Dermis blood vessel endothelial cell (primary cell): ENCODE data around the gene ASGR2. TPM values are rescaled to one million over a fixed set of nuclear protein-coding genes. Genes with fewer than 3 reads are reported as not detected.
"Not testable (repeated sequence)": the region's sequence is repeated elsewhere in the genome, so short reads cannot be mapped to it uniquely, and the experiment has no call there.

Experiments
- DNase-seq: peaks from one replicate; pipeline ENCODE4 v3.0.0; 2010
- total RNA-seq: library from RNA; depleted of rRNA; stranded (reverse); fragments of >200 nt; gene quantifications from 2 replicates; pipeline ENCODE4 v1.2.3, GENCODE V29; 2014

Gene ASGR2
- total RNA-seq, 1 donor from 2014 or later, result not detected

GRCh38 chr17:7124923-7125322, 10.3 kb upstream of the ASGR2 start:
- no peak for DNase-seq

- no peak for DNase-seq
Observed at GRCh38 chr17:7123844-7124243, 9.2 kb upstream of the ASGR2 start.

- peak; percentile 43 for DNase-seq
Observed at GRCh38 chr17:7122381-7122780, 7.8 kb upstream of the ASGR2 start.

- DNase-seq, result not testable (repeated sequence)
Observed at GRCh38 chr17:7120635-7121034, 6.0 kb upstream of the ASGR2 start.

GRCh38 chr17:7120123-7120522, 5.5 kb upstream of the ASGR2 start:
- DNase-seq, result no peak

GRCh38 chr17:7119314-7119713, 4.7 kb upstream of the ASGR2 start:
- DNase-seq, result no peak

GRCh38 chr17:7114875-7115614, 423 bp upstream of the ASGR2 start:
- DNase-seq, result no peak

GRCh38 chr17:7113273-7114071, 1.1 kb downstream of the ASGR2 start:
- DNase-seq, result no peak

GRCh38 chr17:7112510-7113108, 2.0 kb downstream of the ASGR2 start:
- no peak for DNase-seq

GRCh38 chr17:7111784-7112509, 2.7 kb downstream of the ASGR2 start:
- DNase-seq, result no peak

- DNase-seq, result no peak
Observed at GRCh38 chr17:7110617-7111306, 3.9 kb downstream of the ASGR2 start.

GRCh38 chr17:7109461-7110322, 4.9 kb downstream of the ASGR2 start:
- DNase-seq, result no peak

- no peak for DNase-seq
Observed at GRCh38 chr17:7108981-7109380, 5.6 kb downstream of the ASGR2 start.

GRCh38 chr17:7108560-7108925, 6.1 kb downstream of the ASGR2 start:
- DNase-seq, result no peak

GRCh38 chr17:7107795-7108559, 6.6 kb downstream of the ASGR2 start:
- DNase-seq, result no peak

GRCh38 chr17:7107012-7107754, 7.4 kb downstream of the ASGR2 start:
- no peak for DNase-seq

GRCh38 chr17:7102421-7102820, 12.2 kb downstream of the ASGR2 start:
- DNase-seq, result no peak

- no peak for DNase-seq
Observed at GRCh38 chr17:7101531-7101930, 13.1 kb downstream of the ASGR2 start.

GRCh38 chr17:7100641-7101379, 13.8 kb downstream of the ASGR2 start:
- not testable (repeated sequence) for DNase-seq
